Chondrocyte (in vitro differentiated cells): ENCODE results near the gene CFL1. TPM values are rescaled to one million over a fixed set of nuclear protein-coding genes. Genes with fewer than 3 reads are reported as not detected.

Source experiments
- DNase-seq: peaks from one replicate; pipeline ENCODE4 v3.0.0; 2021; ENCODE audit warnings: mixed read lengths, low spot score
- H3K27ac Mint-ChIP-seq: one replicate; pipeline ENCODE4 v1.8.0; 2021; ENCODE audit warnings: mild to moderate bottlenecking, moderate library complexity, mixed read lengths; ENCODE audit not compliant: unreplicated experiment
- H3K27me3 Mint-ChIP-seq: 2 replicates; pipeline ENCODE4 v1.8.0; 2021; ENCODE audit warnings: low read depth, mixed read lengths
- H3K36me3 Mint-ChIP-seq: 2 replicates; pipeline ENCODE4 v1.8.0; 2021; ENCODE audit warnings: low read depth, mixed read lengths
- H3K4me1 Mint-ChIP-seq: 2 replicates; pipeline ENCODE4 v1.8.0; 2021; ENCODE audit warnings: low read depth, mild to moderate bottlenecking, mixed read lengths
- H3K4me3 Mint-ChIP-seq: one replicate; pipeline ENCODE4 v1.8.0; 2021; ENCODE audit warnings: mild to moderate bottlenecking, moderate library complexity, mixed read lengths; ENCODE audit not compliant: unreplicated experiment
- H3K9me3 Mint-ChIP-seq: 2 replicates; pipeline ENCODE4 v1.8.0; 2021; ENCODE audit warnings: low read depth, mixed read lengths
- CTCF ChIP-seq: fragments of 200-600 bp; sonication (generic); IDR thresholded peaks from 2 replicates; pipeline ENCODE4 v1.5.0; 2021; ENCODE audit warnings: antibody characterized with exemption, mild to moderate bottlenecking, moderate library complexity
- total RNA-seq: library from RNA; stranded (reverse); gene quantifications from 3 replicates; pipeline ENCODE4 v1.2.1, GENCODE V29; 2021

The CFL1 gene
- total RNA-seq, 1 donor from 2014 or later = 1,222 TPM

- Mint-ChIP-seq H3K36me3 (peaks cover 43% of the 10 kb centered on the region), H3K27ac (no peak overlapping the region), H3K4me1 (peaks cover 40% of the 10 kb centered on the region), H3K27me3 (no peaks in the 10 kb centered on the region), H3K4me3 (peak overlapping the region; percentile 42), H3K9me3 (peaks cover 3% of the 10 kb centered on the region)
- TF ChIP-seq CTCF = no peak
- DNase-seq = no peak
These were observed 3.8 kb downstream of the CFL1 start for GRCh38 chr11:65854161-65854592.

GRCh38 chr11:65853246-65853979, 4.6 kb downstream of the CFL1 start:
- Mint-ChIP-seq H3K36me3 (peaks cover 43% of the 10 kb centered on the region), H3K4me1 (peaks cover 34% of the 10 kb centered on the region), H3K27me3 (no peaks in the 10 kb centered on the region), H3K9me3 (peaks cover 3% of the 10 kb centered on the region), H3K27ac (peak overlapping the region; percentile 12), H3K4me3 (no peak overlapping the region)
- peak; percentile 11 for TF ChIP-seq CTCF
- no peak for DNase-seq

- no peak overlapping the region for H3K27ac Mint-ChIP-seq
- H3K36me3 Mint-ChIP-seq = peaks cover 43% of the 10 kb centered on the region
- no peak for DNase-seq
These were observed 5.3 kb downstream of the CFL1 start for GRCh38 chr11:65852508-65853245.

GRCh38 chr11:65851811-65852507, 6.0 kb downstream of the CFL1 start:
- Mint-ChIP-seq H3K9me3 (peaks cover 3% of the 10 kb centered on the region), H3K4me1 (peaks cover 32% of the 10 kb centered on the region), H3K27me3 (no peaks in the 10 kb centered on the region), H3K27ac (peak overlapping the region; percentile 22), H3K4me3 (no peak overlapping the region), H3K36me3 (peaks cover 43% of the 10 kb centered on the region)
- no peak for DNase-seq
- TF ChIP-seq CTCF = no peak

More at GRCh38 chr11:65852508-65853245, 5.3 kb downstream of the CFL1 start:
- peaks cover 32% of the 10 kb centered on the region for H3K4me1 Mint-ChIP-seq
- TF ChIP-seq CTCF = no peak
- no peak overlapping the region for H3K4me3 Mint-ChIP-seq
- no peaks in the 10 kb centered on the region for H3K27me3 Mint-ChIP-seq
- H3K9me3 Mint-ChIP-seq = peaks cover 3% of the 10 kb centered on the region

- Mint-ChIP-seq H3K4me3 (no peak overlapping the region), H3K27ac (peak overlapping the region; percentile 8), H3K4me1 (peaks cover 24% of the 10 kb centered on the region)
These were observed 6.8 kb downstream of the CFL1 start for GRCh38 chr11:65851083-65851579.

More at GRCh38 chr11:65851083-65851579, 6.8 kb downstream of the CFL1 start:
- no peak for DNase-seq
- Mint-ChIP-seq H3K36me3 (peaks cover 35% of the 10 kb centered on the region), H3K27me3 (no peaks in the 10 kb centered on the region), H3K9me3 (peaks cover 3% of the 10 kb centered on the region)
- peak; percentile 75 for TF ChIP-seq CTCF
